ENCODE results near the gene GOLGA3.
A peak's percentile ranks its signal among the peaks of the same experiment; 100 is the strongest.
"Not testable (repeated sequence)": the region's sequence is repeated elsewhere in the genome, so short reads cannot be mapped to it uniquely, and the experiment has no call there.

GOLGA3 gene

DNA sequence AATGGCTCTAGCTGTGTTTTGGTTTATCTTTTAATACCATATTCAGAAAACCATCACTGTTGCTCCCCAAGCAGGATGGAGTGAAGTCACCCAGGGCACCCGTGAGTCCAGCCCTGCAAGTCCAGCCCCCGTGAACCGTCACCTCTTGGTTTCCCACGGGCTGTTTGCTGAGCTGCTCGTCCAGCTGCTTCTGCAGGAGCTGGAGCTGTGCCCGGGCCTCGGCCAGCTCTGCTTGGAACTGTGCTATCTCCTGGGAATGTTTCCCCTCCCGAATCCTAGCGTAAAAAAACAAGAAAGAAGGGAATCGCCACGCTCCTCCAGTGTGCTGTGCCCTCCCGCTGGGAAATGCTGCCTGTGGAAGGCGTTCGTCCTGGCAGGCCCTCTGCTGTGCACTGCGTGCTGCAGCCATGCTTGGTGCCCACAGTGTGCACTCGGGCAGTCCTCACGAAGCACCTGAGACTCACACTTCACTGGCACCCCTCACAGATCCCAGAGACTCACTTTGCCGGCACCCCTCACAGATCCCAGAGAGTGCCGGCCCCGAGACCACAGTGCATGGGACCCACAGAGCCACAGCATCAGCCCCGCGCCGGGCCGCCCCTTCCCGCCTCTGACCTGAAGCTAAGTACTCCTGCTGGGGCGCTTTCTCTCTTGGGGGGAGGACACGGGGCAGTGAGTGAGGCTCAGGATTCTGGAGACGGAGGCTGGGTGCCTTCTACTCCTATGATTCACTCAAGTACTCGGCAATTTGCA lies 51.7 kb downstream of the GOLGA3 start:
- no peak for DNase-seq (ENCODE audit: low spot score)

DNA sequence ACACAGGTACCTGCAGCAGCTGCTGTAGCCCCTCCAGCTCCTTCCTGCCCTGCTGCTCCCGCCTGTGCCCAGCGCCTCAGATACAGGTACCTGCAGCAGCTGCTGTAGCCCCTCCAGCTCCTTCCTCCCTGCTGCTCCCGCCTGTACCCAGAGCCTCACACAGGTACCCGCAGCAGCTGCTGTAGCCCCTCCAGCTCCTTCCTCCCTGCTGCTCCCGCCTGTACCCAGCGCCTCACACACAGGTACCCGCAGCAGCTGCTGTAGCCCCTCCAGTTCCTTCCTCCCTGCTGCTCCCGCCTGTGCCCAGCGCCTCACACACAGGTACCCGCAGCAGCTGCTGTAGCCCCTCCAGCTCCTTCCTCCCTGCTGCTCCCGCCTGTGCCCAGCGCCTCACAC lies 52.4 kb downstream of the GOLGA3 start:
- DNase-seq (ENCODE audit: low spot score): not testable (repeated sequence)

DNA sequence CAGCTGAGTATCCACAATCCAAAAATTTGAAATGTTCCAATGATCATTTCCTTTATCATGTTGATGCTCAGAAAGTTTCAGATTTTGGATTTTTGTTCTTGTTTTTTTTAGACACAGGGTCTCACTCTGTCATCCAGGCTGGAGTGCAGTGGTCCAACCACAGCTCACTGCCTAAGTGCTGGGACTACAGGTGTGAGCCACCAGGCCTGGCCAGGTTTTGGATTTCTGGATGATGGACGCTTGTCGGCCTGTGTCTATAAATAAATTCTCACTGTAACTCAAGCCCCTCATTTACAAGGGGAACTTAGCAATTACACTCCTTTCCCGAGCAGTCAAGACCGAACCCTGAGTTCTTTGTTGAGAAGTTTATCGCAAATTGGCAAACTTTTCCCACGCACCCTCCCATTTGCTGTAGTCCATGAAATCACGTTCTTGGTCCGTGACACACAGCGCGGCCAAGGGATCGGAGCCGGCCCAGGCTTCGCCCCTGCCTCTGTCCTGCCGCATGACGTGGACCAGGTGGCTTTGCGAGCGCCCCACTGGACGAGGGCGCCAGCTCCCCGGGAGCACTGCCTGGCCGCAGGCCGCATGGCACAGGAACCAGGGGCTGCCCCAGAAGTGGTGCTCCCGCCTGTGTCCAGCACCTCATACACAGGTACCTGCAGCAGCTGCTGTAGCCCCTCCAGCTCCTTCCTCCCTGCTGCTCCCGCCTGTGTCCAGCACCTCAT lies 53.0 kb downstream of the GOLGA3 start:
- no peak for DNase-seq (ENCODE audit: low spot score)

DNA sequence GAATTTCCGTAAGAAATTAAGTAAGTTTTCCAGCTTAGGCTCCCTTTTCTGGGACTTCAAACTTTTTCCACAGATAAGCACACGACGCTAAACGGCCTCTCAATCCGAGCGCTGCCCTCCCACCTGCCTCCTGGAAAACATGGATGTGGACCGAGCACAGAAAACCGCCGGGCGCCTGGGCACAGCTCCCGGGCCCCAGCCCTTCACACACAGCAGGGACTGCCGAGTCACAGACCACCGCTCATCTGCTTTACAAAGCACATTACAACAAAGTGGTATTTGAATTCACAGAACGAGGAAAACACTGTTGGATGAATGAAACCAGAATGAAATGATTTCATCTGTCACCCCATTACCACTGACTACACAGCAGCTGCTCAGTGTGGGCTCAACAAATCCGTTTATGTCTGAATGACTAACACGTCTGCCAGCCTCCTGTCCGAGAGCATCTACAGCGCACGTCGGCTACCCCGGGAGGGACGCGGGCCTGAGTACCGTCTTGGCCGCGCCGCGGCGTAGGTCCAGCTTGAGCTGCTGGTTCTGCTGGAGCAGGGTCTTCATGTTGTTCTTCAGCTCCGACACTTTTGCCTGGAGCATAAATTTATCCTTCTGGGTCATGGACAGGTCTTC lies 53.9 kb downstream of the GOLGA3 start:
- DNase-seq (ENCODE audit: low spot score): no peak

DNA sequence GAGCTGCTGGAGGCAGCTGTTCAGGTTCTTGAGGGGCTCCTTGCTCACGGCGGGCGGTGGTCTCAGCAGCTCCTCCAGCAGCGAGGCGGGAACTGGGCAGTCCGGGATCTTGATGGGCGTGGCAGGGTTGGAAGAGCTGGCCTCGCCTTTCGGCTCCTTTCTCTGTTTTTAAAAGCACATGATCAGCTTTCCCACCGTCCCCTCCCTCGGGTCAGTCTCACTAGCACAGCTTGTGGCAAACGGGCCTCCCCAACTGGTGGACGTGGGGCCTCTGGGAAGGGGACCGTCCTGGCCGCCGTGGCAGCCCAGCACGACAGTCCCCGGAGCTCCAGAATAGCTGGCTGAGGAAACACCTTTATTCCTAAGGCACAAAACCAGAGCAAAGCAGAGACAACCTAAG lies 54.5 kb downstream of the GOLGA3 start:
- DNase-seq (ENCODE audit: low spot score): no peak

- no peak for DNase-seq (ENCODE audit: low spot score)
Measured at GRCh38 chr12:132773077-132773955, 55.4 kb downstream of the GOLGA3 start.

DNA sequence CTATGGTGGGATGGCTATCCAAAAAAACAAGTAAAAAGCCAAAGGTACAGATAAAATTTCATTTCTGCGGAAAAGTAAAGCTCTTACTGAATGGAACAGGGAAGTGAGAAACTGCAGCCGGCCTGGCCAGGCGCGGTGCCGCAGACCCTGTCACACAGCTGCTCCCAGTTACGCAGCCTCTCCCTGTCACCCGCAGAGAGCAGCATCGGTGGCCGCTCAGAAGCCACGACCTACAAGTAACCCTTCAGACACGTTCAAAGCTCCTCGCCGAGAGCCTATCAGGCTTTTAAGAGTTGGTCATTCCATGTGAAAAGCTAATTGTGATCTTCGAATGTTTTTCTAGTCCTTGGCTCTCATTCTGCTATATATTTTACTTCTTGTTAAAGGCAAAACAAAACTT lies 56.1 kb downstream of the GOLGA3 start:
- DNase-seq (ENCODE audit: low spot score): no peak

DNA sequence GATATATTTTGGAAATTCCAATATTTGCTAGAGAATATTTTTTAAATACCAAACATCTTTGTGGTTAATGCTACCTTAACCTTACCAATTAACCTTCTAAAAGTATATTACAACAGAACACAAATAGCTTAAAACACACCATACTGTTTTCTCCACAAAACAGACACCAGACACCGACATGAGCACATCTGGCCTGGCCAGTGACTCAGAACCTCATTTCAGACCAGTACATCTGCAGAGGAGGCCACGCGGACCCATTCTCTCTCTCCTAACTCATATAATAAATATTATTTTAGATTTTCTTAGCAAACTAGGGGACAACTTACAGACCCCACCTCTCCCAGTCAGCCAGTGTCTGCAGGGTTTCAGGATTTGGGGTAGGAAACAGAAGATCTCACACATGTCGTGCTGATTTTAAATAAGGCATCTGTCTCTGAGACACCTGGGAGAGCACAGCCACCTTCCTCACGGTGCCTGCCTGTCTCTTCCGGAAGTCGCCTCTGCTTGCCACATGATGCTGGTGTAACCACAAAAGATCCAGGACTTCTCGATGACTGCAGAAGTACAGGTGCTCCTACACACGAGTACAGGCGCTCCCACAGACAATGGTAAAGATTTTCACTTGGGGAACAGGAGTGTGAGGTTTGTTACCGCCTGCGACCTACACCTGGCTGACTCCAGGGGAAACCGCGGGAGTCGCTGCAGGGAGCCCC lies 57.4 kb downstream of the GOLGA3 start:
- DNase-seq (ENCODE audit: low spot score): no peak

DNA sequence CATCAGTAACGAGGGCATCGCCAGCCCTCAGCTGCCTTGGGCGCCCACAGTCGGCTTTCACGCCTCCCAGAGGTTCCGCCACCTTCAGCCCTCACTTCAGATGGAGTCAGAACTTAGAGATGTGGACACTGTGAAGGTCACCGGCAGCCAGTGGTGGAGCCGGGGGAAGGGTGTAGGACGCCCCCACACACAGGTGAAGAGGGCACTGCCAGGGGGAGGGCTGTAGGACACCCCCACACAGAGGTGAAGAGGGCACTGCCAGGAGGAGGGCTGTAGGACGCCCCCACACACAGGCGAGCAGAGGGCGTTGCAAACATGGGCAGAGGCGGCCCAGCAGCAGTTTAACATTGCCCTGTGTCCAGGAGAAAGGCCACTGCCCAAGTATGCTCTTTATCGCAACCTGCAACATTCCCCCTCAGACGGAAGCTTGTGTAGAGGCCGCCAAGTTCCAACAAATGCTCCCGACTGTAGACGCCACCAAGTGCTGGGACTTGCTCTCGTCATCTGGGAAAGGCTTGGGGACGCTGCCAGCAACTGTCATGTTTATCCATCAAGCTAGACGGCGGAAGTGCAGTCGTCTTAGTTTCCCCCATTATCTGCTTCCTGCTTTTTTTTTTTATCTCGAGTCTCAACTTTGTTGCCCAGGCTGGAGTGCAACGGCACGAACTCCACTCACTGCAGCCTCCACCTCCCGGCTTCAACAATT lies 62.1 kb downstream of the GOLGA3 start:
- no peak for DNase-seq (ENCODE audit: low spot score)

GRCh38 chr12:132765361-132765760 lies 63.3 kb downstream of the GOLGA3 start:
- DNase-seq (ENCODE audit: low spot score): no peak

GRCh38 chr12:132764231-132764630 lies 64.4 kb downstream of the GOLGA3 start:
- DNase-seq (ENCODE audit: low spot score): no peak

DNA sequence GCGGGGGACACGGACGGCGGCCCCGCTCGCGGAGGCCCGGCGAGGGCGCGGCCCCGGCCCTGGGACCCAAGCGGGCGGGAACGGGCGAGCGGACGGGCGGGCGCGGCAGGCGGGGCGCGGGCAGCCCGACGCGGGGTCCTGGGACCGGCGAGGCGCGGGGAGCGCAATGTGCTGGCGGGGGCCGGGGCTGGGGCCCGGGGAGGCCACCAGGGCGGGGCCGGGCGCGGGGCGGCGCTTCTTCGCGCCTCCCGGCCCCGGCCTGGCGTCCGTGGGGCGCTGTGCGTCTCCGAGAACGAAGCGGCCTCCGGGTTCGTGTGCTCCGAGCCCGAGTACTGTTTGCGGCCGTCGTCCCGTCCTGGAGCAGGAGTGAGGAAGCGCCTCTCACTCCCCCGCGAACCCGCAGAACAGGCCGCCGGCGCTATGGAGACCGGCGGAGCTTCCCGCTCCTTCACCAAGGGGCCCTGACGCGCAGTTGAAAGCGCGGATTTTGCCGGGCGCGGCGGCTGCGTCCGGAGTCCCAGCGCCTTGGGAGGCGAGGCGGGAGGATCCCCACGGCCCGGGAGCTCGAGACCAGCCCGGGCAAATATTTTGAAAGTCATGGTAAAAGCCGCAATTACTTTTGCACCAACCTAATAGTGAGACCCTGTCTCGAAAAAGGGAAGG lies 66.6 kb downstream of the GOLGA3 start:
- DNase-seq (ENCODE audit: low spot score): peak; percentile 87

GRCh38 chr12:132761032-132761920 lies 67.4 kb downstream of the GOLGA3 start, which contains the start of gene ANKLE2:
TSS of gene ANKLE2 (minus strand) at chr12:132761832. CDS start at chr12:132761798, 34 bp downstream.
- DNase-seq (ENCODE audit: low spot score): peak; percentile 40

DNA sequence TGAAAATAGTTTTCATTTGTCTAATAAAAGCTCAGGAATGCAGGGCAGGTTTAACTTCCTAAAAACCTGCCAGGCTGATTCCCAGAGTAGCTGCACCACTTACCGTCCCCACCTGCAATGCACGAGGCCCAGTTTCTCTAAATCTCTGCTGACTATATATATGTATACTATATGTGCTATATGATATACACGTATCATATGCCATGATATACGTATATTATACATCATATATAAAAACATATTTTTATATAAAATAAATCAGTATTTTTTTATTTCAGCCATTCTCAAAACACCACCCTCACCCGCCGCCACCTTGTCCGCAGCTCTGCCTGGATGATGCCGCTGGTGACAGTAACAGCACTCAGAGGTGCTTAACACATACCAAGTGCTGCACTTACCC lies 69.3 kb downstream of the GOLGA3 start:
- DNase-seq (ENCODE audit: low spot score): no peak

DNA sequence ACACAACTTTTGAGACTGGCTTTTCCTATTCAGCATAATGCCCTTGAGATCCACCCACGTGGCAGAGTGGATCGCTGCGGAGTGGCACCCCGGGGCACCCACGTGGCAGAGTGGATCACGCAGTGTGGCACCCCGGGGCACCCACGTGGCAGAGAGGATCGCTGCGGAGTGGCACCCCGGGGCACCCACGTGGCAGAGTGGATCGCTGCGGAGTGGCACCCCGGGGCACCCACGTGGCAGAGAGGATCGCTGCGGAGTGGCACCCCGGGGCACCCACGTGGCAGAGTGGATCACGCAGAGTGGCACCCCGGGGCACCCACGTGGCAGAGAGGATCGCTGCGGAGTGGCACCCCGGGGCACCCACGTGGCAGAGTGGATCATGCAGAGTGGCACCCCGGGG lies 69.8 kb downstream of the GOLGA3 start:
- DNase-seq (ENCODE audit: low spot score): not testable (repeated sequence)

GRCh38 chr12:132754160-132754932 lies 74.3 kb downstream of the GOLGA3 start:
- peak; percentile 26 for DNase-seq (ENCODE audit: low spot score)

GRCh38 chr12:132753670-132754069 lies 75.0 kb downstream of the GOLGA3 start:
- DNase-seq (ENCODE audit: low spot score): not testable (repeated sequence)

- DNase-seq (ENCODE audit: low spot score): no peak
Measured at GRCh38 chr12:132748319-132748718, 80.3 kb downstream of the GOLGA3 start.
